ENCODE data around the gene CX3CL1.

- TF ChIP-seq MXI1 (conservative IDR thresholded peaks at IDR 0.05; ENCODE audit: poor library complexity, severe bottlenecking) (no peak), EP300 (conservative IDR thresholded peaks at IDR 0.05; ENCODE audit: poor library complexity, severe bottlenecking) (no peak), POLR2AphosphoS5 (IDR thresholded peaks at IDR 0.05) (no peak), TAF1 (IDR thresholded peaks at IDR 0.05; ENCODE audit: low read depth) (no peak), EZH2 (IDR thresholded peaks at IDR 0.05; ENCODE audit: borderline replicate concordance, insufficient read depth, low read length, poor library complexity, severe bottlenecking) (no peak), RAD21 (conservative IDR thresholded peaks at IDR 0.05) (no peak)
- TF ChIP-seq, protein P1, sequence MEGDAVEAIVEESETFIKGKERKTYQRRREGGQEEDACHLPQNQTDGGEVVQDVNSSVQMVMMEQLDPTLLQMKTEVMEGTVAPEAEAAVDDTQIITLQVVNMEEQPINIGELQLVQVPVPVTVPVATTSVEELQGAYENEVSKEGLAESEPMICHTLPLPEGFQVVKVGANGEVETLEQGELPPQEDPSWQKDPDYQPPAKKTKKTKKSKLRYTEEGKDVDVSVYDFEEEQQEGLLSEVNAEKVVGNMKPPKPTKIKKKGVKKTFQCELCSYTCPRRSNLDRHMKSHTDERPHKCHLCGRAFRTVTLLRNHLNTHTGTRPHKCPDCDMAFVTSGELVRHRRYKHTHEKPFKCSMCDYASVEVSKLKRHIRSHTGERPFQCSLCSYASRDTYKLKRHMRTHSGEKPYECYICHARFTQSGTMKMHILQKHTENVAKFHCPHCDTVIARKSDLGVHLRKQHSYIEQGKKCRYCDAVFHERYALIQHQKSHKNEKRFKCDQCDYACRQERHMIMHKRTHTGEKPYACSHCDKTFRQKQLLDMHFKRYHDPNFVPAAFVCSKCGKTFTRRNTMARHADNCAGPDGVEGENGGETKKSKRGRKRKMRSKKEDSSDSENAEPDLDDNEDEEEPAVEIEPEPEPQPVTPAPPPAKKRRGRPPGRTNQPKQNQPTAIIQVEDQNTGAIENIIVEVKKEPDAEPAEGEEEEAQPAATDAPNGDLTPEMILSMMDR (IDR thresholded peaks at IDR 0.05; ENCODE audit: poor library complexity, severe bottlenecking): no peak
- TF ChIP-seq, protein P2, sequence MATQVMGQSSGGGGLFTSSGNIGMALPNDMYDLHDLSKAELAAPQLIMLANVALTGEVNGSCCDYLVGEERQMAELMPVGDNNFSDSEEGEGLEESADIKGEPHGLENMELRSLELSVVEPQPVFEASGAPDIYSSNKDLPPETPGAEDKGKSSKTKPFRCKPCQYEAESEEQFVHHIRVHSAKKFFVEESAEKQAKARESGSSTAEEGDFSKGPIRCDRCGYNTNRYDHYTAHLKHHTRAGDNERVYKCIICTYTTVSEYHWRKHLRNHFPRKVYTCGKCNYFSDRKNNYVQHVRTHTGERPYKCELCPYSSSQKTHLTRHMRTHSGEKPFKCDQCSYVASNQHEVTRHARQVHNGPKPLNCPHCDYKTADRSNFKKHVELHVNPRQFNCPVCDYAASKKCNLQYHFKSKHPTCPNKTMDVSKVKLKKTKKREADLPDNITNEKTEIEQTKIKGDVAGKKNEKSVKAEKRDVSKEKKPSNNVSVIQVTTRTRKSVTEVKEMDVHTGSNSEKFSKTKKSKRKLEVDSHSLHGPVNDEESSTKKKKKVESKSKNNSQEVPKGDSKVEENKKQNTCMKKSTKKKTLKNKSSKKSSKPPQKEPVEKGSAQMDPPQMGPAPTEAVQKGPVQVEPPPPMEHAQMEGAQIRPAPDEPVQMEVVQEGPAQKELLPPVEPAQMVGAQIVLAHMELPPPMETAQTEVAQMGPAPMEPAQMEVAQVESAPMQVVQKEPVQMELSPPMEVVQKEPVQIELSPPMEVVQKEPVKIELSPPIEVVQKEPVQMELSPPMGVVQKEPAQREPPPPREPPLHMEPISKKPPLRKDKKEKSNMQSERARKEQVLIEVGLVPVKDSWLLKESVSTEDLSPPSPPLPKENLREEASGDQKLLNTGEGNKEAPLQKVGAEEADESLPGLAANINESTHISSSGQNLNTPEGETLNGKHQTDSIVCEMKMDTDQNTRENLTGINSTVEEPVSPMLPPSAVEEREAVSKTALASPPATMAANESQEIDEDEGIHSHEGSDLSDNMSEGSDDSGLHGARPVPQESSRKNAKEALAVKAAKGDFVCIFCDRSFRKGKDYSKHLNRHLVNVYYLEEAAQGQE (IDR thresholded peaks at IDR 0.05; ENCODE audit: borderline replicate concordance): no peak
These were observed 29.1 kb upstream of the CX3CL1 start for GRCh38 chr16:57343221-57343620.

Measured in neural cell (in vitro differentiated cells).